ENCODE measurements around the gene WIZ. TPM values are rescaled to one million over a fixed set of nuclear protein-coding genes. Genes with fewer than 3 reads are reported as not detected.
"Not testable (repeated sequence)": the region's sequence is repeated elsewhere in the genome, so short reads cannot be mapped to it uniquely, and the experiment has no call there.

WIZ gene
- total RNA-seq, 2 donors from 2014 or later: 24.5 to 24.8 TPM

DNA sequence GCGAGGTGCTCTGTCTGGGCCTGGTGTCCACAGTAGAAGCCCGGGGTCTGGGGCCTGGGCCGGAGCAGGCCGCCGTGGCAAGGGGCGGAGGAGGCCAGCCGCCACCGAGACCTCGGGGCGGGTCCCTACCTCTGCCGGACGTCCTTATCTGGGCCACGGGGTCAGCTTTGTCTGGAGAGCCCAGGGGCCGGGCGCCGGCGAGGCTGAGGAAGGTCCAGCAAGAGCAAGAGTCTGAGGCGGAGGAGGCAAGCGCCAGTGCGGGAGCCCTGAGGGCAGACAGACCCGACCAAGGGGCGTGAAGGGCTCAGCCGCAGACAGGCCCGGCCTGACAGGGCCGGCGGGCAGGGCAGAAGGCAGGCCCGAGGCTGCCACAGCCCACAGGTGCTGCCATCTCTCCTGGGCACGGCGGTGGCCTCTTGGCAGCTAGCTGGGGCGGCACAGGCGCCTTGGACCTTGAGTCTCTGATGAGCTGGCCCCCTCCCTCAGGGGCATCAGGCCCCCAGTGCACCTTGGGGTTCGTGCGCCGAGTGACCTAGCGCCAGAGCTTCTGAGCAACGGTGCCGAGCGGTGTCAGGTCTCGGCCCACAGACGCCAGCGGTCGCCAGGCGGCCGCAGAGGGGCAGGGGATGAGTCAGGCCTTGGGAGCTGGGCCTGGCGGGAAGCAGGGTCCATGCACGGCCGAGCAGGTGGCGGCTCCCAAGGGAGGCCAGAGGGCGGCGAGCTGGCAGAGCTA lies 51.1 kb downstream of the WIZ start:
- ATAC-seq (peak; percentile 14), DNase-seq (no peak)
- intact Hi-C loops (cut with DNase I, micrococcal nuclease): no loop called here

DNA sequence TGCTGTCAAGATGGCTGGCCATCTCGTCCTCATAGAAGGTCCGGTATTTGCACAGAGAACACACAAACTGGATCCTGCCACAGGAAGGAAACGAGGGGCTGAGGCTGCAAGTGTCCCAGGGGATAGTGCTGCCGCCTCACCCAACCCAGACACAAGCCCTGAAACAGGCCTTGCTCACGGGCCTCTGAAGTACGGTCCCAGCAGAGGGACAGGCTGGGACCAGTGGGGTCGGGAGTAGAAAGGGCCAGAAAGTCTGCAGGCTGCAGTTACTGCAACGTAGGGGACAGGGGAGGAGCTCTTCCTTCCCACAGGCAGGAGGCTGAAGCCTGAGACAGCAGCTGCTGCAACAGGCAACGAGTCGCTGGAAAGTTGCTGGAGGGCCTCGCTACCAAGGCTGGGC lies 52.0 kb downstream of the WIZ start:
- ATAC-seq (no peak), DNase-seq (no peak)
- intact Hi-C loops (cut with DNase I, micrococcal nuclease): no loop called here

DNA sequence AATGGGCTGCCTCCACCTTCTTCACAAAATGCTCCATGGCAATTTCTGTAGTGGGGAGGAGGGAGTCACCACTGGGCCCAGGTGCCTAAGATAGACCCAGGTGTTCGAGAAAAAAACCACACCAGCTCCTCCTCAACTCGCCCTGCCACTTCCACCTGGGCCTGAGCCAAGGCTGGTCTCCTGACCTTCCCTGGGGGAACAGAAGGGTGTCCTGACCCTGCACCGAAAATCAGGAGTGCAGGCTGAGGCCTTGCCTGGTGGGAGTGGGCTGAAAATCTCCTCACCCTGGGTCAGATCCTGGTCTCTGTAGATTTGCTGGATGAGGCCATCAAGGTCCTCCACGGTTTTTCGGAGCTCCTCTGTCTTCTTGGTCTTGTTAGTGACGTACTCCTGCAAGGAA lies 52.5 kb downstream of the WIZ start:
- no peak for ATAC-seq
- intact Hi-C loops (cut with DNase I, micrococcal nuclease): no loop called here
- DNase-seq: no peak

DNA sequence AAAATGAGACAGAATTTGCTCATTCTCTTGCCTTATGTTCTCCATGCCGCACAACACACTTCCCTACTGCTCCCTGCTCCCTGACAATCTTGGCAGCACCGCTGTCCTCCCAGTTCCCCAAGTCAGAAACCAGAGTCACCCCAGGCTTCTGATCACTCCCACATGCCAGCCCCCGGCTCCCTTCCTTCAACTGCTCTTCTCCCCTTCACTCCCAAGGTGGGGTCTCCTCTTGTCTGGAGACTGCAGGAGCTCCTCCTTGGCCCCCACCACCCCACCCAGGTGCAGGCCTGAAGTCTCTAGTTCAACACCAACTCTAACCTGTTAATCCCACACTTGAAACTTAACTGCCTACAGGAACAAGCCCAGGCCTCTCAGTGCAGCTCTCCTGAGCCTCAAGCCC lies 53.3 kb downstream of the WIZ start:
- ATAC-seq (no peak), DNase-seq (no peak)
- intact Hi-C loops (cut with DNase I, micrococcal nuclease): no loop called here

DNA sequence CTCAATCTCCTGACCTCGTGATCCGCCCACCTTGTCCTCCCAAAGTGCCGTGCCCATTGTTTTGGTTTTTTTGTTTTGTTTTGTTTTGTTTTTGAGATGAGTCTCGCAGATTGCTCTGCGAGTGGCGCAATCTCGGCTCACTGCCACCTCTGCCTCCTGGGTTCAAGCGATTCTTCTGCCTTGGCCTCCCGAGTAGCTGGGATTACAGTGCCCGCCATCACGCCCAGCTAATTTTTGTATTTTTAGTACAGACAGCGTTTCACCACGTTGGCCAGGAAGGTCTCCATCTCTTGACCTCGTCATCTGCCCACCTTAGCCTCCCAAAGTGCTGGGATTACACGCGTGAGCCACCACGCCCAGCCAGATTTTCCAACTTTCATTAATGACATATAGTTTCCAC lies 54.5 kb downstream of the WIZ start:
- DNase-seq; intact Hi-C loops (cut with DNase I, micrococcal nuclease); ATAC-seq: not testable (repeated sequence)

DNA sequence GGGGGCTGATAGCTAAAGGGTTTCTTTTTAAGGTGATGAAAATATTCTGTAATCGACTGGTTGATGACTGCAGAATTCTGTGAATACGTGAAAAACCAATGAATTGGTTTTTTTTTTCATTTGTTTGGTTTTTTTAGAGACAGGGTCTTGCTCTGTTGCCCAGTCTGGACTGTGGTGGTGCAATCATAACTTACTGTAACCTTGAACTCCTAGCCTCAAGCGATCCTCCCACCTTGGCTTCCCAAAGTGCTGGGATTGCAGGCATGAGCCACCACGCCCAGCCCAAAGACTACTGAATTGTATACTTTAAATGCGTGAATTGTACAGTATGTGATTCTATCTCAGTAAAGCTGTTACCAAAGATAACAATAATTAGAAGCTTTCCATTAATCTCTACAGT lies 55.3 kb downstream of the WIZ start:
- intact Hi-C loops (cut with DNase I, micrococcal nuclease): no loop called here
- DNase-seq (no peak), ATAC-seq (no peak)

DNA sequence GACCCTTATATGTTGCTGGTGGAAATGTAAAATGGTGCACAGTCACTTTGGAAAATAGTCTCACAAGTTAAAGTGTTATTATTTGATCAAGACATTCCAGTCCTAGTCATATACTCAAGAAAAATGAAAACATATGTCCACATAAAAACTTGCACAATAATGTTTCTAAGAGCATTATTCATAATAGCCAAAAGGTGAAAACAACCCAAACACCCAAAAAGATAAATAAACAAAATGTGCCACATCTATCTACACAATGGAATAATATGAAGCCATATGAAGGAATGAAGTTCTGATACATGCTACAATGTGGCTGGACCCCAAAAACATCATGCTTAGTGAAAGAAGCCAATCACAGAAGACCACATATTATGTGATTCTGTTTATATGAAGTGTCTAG lies 55.8 kb downstream of the WIZ start:
- DNase-seq (no peak), ATAC-seq (no peak)
- intact Hi-C loops (cut with DNase I, micrococcal nuclease): no loop called here

DNA sequence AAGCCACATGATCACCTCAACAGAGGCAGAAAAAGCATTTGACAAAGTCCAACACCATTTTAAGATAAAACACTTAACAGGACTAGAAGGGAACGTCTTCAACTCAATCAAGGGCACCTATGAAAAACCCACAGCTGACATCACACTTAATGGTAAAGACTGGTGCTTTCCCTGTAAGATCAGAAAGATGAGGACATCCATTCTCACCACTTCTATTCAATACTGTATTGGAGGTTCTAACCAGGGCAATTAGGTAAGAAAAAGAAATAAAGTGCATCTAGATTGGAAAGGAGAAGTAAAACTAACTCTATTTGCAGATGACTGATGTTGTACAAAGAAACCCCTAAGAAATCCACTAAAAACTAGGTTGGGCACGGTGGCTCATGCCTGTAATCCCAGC lies 58.9 kb downstream of the WIZ start:
- DNase-seq (no peak), ATAC-seq (no peak)
- intact Hi-C loops (cut with DNase I, micrococcal nuclease): no loop called here

DNA sequence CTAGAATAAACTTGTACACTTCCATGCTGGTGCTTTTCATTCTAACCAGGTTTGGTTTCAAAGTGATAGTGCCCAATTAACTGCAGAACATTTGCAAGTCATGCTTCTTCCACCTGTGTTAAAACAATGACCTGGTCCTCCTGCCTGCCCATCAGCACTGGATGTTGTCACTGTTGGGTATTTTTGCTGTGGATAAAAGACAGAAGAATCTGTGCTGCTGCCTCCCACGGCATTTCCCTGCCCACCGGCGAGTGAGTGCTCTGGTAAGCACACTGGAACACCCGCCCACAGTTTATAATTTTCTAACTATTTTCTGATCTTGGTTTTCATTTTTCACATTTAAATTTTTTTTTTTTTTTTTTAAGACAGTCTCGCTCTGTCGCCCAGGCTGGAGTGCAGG lies 67.9 kb downstream of the WIZ start:
- ATAC-seq (no peak), DNase-seq (no peak)
- intact Hi-C loops (cut with DNase I, micrococcal nuclease): no loop called here

DNA sequence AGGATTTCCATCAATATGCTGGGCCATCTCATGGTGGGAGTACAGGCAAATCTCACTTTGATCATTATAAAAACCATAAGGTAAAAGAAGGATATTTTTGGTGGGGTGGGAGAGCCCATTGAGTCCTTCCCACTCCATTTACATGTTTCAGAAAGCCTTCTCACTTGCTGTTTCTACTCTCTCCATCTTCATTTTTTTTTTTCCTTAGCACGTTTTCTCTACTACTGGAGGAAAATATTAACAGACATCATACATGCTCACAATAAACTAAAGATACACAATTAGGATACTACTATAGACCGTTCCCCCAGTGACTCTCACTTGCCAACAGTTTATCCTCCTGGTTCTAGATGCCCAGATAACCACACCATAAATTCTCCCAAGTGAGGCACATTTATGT lies 68.3 kb downstream of the WIZ start:
- DNase-seq (no peak), ATAC-seq (no peak)
- intact Hi-C loops (cut with DNase I, micrococcal nuclease): no loop called here

DNA sequence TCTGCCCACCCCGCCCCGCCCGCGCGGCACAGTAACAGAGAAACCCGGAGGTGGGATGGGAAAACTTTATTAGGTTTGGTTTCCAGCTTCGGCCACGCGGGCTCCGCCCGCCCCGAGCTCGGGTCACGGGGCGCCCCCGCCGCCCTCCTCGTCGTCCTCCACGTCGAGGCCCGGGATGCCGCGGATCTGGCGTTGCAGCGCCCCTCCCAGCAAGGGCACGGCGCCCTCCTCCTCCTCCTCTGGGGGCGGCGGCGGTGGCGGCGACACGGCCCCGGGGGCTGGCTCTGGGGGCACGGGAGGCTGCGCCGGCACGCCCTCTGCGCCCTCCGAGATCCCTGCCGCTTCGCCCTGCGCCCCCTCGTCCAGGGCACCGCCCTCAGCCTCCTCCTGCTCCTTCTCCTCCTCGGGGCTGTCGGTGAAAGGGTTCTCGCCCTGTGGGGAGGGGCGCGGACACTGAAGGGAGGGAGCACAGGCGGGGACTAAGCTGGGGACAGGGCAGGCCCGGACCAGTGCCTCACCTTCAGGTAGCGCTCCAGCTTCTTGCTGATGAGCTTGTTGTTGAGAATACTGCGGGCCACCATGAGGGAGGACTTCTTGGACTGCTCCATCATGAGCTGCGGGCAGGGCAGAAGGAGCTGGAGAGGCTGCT lies 69.6 kb downstream of the WIZ start:
- intact Hi-C loops (cut with DNase I, micrococcal nuclease): no loop called here
- peak; percentile 55 for ATAC-seq
- peak; percentile 78 to 79 for DNase-seq

DNA sequence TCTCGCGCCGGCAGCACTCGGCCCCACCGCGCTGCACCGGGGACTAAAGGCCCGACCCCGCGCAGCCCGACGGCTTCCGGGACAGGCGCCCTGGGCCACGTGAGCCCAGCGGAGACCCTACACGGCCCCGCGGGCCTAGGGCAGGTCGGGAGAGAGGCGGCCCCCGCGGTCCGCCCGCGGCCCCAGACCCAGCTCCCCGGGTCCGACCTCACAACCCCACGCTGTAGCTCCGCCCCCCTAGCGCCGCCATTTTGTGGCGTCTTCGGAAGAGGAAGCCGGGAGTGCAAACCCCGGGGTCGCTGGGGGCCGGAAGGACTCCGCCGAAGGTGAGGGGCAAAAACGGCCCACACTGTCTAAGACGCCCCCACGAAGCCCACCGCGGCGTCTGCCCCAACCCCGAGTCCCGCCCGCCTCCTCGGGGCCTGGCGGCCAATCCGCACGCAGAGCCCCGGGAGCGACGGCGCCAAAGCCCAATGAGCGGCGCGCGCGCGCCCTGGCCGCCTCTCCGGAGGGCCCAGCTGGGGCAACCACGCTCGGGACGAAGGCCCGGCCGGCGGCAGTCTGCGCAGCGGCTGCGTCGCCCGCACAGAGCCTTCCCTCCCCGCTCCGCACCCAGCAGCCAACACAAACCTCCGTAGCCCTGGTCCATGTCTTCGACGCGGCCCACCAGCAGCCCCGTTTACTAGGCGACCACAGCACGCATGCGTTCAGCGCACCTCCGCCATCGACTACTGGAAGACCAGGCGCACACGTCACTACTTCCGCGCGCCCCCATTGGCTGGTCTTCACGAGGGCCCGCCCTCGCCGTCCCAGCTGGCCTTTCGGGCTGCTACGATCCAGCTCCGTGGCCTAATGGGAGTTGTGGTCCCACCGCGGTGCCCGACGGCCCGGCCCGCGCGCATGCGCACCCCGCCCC lies 70.4 kb downstream of the WIZ start, which contains the start of gene AKAP8:
AKAP8 (minus strand) TSS at position 705 of the 916 bp plus-strand sequence; CDS start at position 649, 56 bp downstream.
- intact Hi-C loops (cut with DNase I, micrococcal nuclease): no loop called here
- ATAC-seq (peak; percentile 88), DNase-seq (peak; percentile 98 to 99)

DNA sequence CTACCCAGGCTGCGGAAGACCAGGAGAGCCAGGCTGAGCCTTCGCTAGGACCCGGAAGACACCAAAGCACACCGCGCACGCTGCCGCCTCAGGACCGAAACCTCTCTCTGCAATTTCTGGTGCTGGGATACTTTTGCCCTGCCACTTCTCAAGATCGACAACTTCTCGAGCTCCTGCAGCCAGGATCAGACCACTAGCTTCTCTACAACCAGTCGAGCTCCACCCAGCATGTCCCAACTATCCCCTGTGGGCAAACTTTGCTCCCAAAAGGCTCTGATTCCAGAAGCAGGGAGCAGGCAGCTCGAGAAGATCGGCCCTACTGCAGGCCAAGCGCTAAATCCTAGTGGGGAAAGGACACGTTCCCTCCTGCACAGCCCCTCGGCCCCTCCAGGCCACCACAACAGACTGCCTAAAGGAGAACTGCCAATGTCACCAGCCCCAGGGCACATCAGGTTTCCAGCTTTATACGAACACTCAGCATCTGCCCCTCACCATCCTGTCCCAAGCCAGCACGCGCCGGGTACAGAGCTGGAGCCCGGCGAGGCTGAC lies 71.1 kb downstream of the WIZ start:
- ATAC-seq: peak; percentile 30
- intact Hi-C loops (cut with DNase I, micrococcal nuclease): no loop called here
- peak; percentile 58 to 73 for DNase-seq

DNA sequence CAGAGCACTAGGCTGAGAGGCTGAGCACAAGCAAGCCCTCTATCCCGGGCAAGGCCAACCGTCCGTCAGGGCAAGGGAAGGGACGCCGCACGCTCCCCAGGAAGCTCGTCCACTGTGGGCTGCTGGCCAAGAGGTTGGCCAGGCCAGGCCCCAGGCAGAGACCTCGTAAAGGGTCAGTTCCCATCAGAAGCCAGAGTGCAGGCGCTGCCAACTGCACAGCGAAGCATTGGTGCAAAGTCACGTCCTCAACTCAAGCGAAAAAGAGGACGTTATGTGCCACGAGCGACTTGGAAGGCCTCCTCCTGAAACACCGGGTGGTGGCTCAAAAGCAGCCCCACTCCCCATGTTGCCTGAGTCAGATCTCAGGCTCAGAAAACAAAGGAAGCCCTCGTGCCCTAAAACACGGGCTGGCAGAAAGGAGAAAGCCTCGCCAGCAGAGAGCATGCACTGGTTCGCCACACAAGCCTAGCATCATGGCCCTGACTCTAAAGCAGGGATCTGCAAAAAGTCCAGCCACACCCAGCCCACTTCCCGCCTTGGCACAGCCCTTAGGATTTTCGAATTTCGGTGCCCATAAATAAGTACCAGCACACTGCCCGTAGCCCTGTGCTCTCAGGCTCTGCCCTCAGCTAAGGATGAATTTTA lies 74.8 kb downstream of the WIZ start:
- DNase-seq: no peak
- intact Hi-C loops (cut with DNase I, micrococcal nuclease): no loop called here
- no peak for ATAC-seq

DNA sequence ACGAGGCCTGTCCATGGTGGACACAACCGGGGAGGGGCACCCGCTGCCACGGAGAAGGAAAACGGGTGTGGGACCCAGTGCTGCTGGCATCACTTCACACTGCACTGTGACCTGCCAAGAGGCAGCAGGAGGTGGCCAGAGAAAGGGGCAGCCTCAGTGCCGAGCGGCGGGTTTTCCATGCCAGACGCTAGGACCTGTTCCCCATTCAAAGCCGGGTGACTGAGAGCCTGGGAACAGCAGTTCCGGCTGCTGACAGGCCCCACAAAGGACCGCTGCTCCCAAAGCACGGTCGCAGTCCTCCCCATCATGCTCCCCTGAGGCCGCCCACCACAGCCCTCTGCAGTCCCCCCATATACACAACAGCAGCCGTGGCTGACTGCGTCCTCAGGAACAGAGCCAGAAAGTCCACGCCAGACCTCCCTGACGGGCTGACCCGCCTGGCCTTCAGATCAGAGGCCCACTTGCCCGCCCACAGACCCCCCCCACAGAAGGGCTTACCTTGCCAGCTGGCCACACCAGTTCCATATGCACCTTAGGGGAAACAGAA lies 75.6 kb downstream of the WIZ start:
- intact Hi-C loops (cut with DNase I, micrococcal nuclease): no loop called here
- ATAC-seq (no peak), DNase-seq (no peak)

DNA sequence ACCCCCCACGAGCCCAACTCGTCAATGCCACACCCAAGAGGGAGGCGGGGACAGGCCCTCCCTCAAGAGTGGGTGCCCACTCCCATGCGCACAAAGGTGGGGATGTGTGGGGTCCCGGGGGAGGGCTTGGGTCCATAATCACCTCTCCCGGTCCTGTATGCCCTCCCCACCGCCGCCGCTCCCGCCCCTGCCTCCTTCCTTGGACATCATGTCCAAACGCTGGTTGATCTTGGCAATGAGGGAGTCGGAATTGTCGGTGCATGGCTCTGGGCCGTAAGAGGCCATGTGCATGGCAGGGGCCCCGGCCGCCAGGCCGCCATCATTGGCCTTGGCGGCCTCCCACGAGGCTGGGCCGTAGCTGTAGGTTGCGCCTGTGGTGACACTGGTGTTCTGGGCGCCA lies 76.1 kb downstream of the WIZ start:
- ATAC-seq: no peak
- DNase-seq: no peak

DNA sequence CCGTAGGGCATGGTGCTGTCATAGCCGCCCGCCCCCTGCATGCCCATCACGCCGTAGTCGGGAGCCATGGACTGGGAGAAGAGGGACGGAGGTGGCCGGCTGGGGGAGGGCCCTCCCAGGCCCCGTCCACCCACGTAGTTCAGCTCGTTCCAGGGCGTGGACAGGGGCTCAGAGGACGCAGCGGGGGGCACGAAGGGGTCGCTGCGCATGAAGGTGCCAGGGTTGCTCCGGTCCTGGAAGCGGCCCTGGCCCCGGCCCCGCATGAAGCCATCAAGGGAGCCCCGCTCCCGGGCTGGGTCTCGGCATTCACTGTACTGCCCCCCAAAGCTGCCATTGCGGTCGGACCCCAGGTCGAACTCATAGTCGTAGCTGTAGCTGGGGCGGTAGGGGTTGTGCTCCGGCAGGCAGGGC lies 76.9 kb downstream of the WIZ start:
- ATAC-seq (no peak), DNase-seq (no peak)
- intact Hi-C loops (cut with DNase I, micrococcal nuclease): no loop called here

More for the DNA sequence above, 76.1 kb downstream of the WIZ start:
- intact Hi-C loops (cut with DNase I, micrococcal nuclease): no loop called here

DNA sequence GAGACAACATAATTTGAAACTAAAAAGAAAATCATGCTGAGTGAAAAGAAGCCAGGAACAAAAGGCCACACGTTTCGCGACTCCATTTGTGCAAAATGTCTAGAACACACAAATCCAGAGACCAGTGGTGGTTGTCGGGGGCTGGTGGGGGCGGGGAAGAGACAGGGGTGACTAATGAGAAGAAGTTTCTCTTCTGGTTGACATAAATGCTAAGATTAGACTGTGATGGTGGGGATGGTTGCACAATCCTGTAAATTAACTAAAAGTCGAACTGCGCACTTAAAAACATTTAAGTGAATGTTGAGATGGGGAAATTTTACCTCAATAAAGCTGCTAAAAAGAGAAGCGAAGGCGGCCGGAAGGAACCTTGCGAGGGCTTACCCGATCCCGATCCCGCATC lies 77.3 kb downstream of the WIZ start:
- DNase-seq (no peak), ATAC-seq (no peak)
- intact Hi-C loops (cut with DNase I, micrococcal nuclease): no loop called here

Data from left colon (tissue), 2 donors.